Liver (tissue), 9 donors: ENCODE measurements around the gene HEPACAM2. TPM values are rescaled to one million over a fixed set of nuclear protein-coding genes. Genes with fewer than 3 reads are reported as not detected.

ENCODE experiments used
- DNase-seq: peaks from one replicate; pipeline ENCODE4 v3.0.0-alpha.2; 2017; ENCODE audit warnings: low spot score
- H3K27ac ChIP-seq, 2 donors: one replicate each; pipeline ENCODE4 v1.7.0; 2013; ENCODE audit warnings: inconsistent platforms in 2 of 2, low read length in 2 of 2, control low read depth in 1 of 2, low read depth in 1 of 2, mild to moderate bottlenecking in 1 of 2
- H3K27me3 ChIP-seq, 4 donors: one replicate each; pipeline versions ENCODE4 v1.6.1 to v1.7.0; 2013; ENCODE audit warnings: low read length in 3 of 4, inconsistent platforms in 1 of 4, mild to moderate bottlenecking in 1 of 4, moderate library complexity in 1 of 4; ENCODE audit not compliant: control insufficient read depth in 4 of 4, insufficient read depth in 4 of 4
- H3K36me3 ChIP-seq, 4 donors: one replicate each; pipeline versions ENCODE4 v1.6.1 to v1.7.0; 2013; ENCODE audit warnings: low read length in 3 of 4, mild to moderate bottlenecking in 3 of 4, low read depth in 1 of 4, moderate library complexity in 1 of 4; ENCODE audit not compliant: control insufficient read depth in 4 of 4, insufficient read depth in 3 of 4
- H3K4me1 ChIP-seq, 4 donors: one replicate each; pipeline versions ENCODE4 v1.6.1 to v1.7.0; 2013; ENCODE audit warnings: low read length in 3 of 4, mild to moderate bottlenecking in 3 of 4, moderate library complexity in 1 of 4; ENCODE audit not compliant: control insufficient read depth in 4 of 4, insufficient read depth in 4 of 4
- H3K4me3 ChIP-seq, 3 donors: one replicate each; pipeline versions ENCODE4 v1.6.1 to v1.7.0; 2013; ENCODE audit warnings: low read length in 3 of 3, control low read depth in 1 of 3, low read depth in 1 of 3, mild to moderate bottlenecking in 1 of 3
- H3K9ac ChIP-seq, 2 donors: one replicate each; pipeline ENCODE4 v1.7.0; 2013; ENCODE audit warnings: low read length in 2 of 2, mild to moderate bottlenecking in 2 of 2, moderate library complexity in 2 of 2, control low read depth in 1 of 2, low read depth in 1 of 2
- H3K9me3 ChIP-seq, 4 donors: one replicate each; pipeline versions ENCODE4 v1.6.1 to v1.7.0; 2013; ENCODE audit warnings: low read length in 3 of 4; ENCODE audit not compliant: control insufficient read depth in 4 of 4
- GABPA ChIP-seq, 2 donors: IDR thresholded peaks in 1 of 2; conservative IDR thresholded peaks in 1 of 2; 2 replicates each; pipeline ENCODE4 v1.6.1; 2016; ENCODE audit warnings: antibody characterized with exemption in 2 of 2, mild to moderate bottlenecking in 1 of 2, moderate library complexity in 1 of 2
- HNF4A ChIP-seq, 2 donors: conservative IDR thresholded peaks; 2 replicates each; pipeline ENCODE4 v1.6.1; 2016; ENCODE audit warnings: antibody characterized with exemption in 2 of 2, mild to moderate bottlenecking in 2 of 2
- JUND ChIP-seq, 2 donors: IDR thresholded peaks; 2 replicates each; pipeline ENCODE4 v1.6.1; 2016; ENCODE audit warnings: antibody characterized with exemption in 2 of 2
- NR2F2 ChIP-seq: IDR thresholded peaks from 2 replicates; pipeline ENCODE4 v1.6.1; 2016; ENCODE audit warnings: antibody characterized with exemption
- RAD21 ChIP-seq, 2 donors: IDR thresholded peaks; 2 replicates each; pipeline ENCODE4 v1.6.1; 2016; ENCODE audit warnings: antibody characterized with exemption in 2 of 2, mild to moderate bottlenecking in 2 of 2
- TAF1 ChIP-seq: conservative IDR thresholded peaks from 2 replicates; pipeline ENCODE4 v1.6.1; 2016; ENCODE audit warnings: antibody characterized with exemption, mild to moderate bottlenecking
- WGBS: extraction: QIAGEN DNeasy Blood & Tissue Kit; methylation state at CpG from one replicate; pipeline ENCODE4 v1.1.7; 2013; 5-methylcytosine and 5-hydroxymethylcytosine counted together
- polyA plus RNA-seq, 2 donors: library from polyadenylated mRNA; stranded (reverse) in 1 of 2; unstranded in 1 of 2; fragments of 200-250 nt in 1 of 2; fragments of >200 nt in 1 of 2; fragmentation: Nextera tagmentation in 1 of 2; extraction: Ambion mirVana in 1 of 2; gene quantifications; one replicate each; pipeline versions ENCODE4 v1.2.1 to v1.2.3, GENCODE V29; 2013 to 2015
- total RNA-seq, 2 donors: library from RNA; depleted of rRNA; stranded (reverse); fragments of >200 nt; gene quantifications; one replicate each; pipeline ENCODE4 v1.2.3, GENCODE V29; 2014
- TF ChIP-seq, protein P1 (sequence below): IDR thresholded peaks from 2 replicates; pipeline ENCODE4 v1.6.1; 2016; ENCODE audit warnings: antibody characterized with exemption
- TF ChIP-seq, protein P2 (sequence below): IDR thresholded peaks from 2 replicates; pipeline ENCODE4 v1.6.1; 2016; ENCODE audit warnings: antibody characterized with exemption
- TF ChIP-seq, protein P3 (sequence below): IDR thresholded peaks from 2 replicates; pipeline ENCODE4 v1.6.1; 2016; ENCODE audit warnings: antibody characterized with exemption, mild to moderate bottlenecking
- donor health status: healthy.
- donor health status: healthy.
- donor health status: healthy.
- donor health status: healthy.
- donor health status: healthy.

Gene HEPACAM2
- total and polyA plus RNA-seq, 4 donors, result 4.4 TPM; not detected in 3

DNA sequence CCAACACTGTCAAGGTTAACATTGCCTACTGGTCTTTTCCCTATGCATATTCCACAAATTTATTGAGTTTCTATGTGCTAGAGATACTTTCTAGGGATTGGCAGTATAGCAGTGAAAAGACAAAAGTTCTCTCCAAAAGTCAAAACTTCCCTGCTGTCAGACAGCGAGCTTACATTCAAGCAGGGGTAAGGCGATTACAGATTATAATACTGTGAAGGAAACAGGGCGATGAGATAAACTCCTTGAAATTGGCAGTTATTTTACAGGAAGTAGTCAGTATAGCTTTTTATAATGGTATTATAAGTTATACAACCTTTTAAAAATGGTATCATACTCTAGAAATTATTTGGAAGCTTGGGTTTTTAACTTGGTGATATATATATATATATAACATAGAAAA, 15.8 kb upstream of the HEPACAM2 start (continued):
- TF ChIP-seq, protein P1, sequence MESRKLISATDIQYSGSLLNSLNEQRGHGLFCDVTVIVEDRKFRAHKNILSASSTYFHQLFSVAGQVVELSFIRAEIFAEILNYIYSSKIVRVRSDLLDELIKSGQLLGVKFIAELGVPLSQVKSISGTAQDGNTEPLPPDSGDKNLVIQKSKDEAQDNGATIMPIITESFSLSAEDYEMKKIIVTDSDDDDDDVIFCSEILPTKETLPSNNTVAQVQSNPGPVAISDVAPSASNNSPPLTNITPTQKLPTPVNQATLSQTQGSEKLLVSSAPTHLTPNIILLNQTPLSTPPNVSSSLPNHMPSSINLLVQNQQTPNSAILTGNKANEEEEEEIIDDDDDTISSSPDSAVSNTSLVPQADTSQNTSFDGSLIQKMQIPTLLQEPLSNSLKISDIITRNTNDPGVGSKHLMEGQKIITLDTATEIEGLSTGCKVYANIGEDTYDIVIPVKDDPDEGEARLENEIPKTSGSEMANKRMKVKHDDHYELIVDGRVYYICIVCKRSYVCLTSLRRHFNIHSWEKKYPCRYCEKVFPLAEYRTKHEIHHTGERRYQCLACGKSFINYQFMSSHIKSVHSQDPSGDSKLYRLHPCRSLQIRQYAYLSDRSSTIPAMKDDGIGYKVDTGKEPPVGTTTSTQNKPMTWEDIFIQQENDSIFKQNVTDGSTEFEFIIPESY, result no peak
- no peak for TF ChIP-seq NR2F2

DNA sequence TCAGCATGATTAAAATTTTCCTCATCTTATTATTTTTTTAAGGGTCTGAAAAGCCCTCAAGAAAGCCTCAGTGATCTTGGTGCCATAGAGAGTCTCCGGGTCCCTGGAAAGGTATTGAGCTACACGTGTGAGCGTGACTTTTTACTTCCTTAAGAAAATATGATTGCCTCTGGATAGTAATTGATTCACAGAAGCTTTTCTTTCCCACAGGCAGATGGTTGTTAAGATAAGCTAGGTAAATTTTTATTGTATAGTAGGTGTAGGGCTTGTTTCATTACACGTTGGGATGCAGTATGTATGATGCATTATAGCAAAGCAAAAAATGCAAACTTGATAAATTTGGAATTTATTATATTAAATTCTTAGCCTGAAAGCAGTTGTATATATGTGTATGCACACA, 13.6 kb upstream of the HEPACAM2 start:
- Histone ChIP-seq H3K4me3 (no peak overlapping the region), H3K9ac (no peak overlapping the region), H3K4me1 (peaks cover 0 to 6% (median 5%) of the 10 kb centered on the region in 4 donors), H3K9me3 (no peaks in the 10 kb centered on the region), H3K27ac (no peak overlapping the region), H3K27me3 (no peaks in the 10 kb centered on the region), H3K36me3 (peaks cover 0 to 4% (median 0%) of the 10 kb centered on the region in 4 donors)
- TF ChIP-seq, protein P2, sequence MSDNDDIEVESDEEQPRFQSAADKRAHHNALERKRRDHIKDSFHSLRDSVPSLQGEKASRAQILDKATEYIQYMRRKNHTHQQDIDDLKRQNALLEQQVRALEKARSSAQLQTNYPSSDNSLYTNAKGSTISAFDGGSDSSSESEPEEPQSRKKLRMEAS, result no peak
- TF ChIP-seq JUND (IDR thresholded peaks at IDR 0.05) (no peak), TAF1 (no peak)
- 81% methylated on average over 4 of the region's 4 CpGs for WGBS
- DNase-seq, result no peak

DNA sequence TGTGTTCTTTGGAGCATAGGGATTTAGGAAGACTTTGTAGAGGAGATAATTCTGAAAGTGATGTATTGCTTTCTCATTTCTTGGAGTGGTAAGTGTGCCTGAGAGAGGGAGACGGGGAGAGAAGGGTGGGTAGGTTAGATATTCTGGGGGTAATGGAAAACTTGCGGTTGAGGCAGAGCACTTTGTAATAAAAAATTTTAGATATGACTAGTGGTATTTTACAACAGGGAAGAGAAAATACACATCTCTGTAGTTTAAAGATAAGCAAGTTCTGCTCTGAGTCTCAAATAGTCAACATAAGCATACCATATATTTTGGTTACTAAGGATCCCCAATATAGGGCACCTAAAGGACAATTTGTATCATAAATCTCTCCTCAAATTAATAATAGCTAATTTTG, 12.5 kb upstream of the HEPACAM2 start:
- TF ChIP-seq GABPA (IDR thresholded peaks at IDR 0.05 in 1 of 2, conservative IDR thresholded peaks at IDR 0.05 in 1 of 2) (no peak), TAF1 (no peak), RAD21 (IDR thresholded peaks at IDR 0.05) (no peak), NR2F2 (no peak)
- TF ChIP-seq, protein P2, result no peak
- TF ChIP-seq, protein P3, sequence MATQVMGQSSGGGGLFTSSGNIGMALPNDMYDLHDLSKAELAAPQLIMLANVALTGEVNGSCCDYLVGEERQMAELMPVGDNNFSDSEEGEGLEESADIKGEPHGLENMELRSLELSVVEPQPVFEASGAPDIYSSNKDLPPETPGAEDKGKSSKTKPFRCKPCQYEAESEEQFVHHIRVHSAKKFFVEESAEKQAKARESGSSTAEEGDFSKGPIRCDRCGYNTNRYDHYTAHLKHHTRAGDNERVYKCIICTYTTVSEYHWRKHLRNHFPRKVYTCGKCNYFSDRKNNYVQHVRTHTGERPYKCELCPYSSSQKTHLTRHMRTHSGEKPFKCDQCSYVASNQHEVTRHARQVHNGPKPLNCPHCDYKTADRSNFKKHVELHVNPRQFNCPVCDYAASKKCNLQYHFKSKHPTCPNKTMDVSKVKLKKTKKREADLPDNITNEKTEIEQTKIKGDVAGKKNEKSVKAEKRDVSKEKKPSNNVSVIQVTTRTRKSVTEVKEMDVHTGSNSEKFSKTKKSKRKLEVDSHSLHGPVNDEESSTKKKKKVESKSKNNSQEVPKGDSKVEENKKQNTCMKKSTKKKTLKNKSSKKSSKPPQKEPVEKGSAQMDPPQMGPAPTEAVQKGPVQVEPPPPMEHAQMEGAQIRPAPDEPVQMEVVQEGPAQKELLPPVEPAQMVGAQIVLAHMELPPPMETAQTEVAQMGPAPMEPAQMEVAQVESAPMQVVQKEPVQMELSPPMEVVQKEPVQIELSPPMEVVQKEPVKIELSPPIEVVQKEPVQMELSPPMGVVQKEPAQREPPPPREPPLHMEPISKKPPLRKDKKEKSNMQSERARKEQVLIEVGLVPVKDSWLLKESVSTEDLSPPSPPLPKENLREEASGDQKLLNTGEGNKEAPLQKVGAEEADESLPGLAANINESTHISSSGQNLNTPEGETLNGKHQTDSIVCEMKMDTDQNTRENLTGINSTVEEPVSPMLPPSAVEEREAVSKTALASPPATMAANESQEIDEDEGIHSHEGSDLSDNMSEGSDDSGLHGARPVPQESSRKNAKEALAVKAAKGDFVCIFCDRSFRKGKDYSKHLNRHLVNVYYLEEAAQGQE, result no peak
- 95% methylated on average over 2 of the region's 2 CpGs for whole genome bisulfite sequencing
- Histone ChIP-seq H3K27me3 (no peaks in the 10 kb centered on the region), H3K9me3 (no peaks in the 10 kb centered on the region), H3K9ac (peak overlapping the region in 1 of 2 donors; percentile 20), H3K27ac (no peak overlapping the region), H3K4me1 (peaks cover 0 to 8% (median 6%) of the 10 kb centered on the region in 4 donors), H3K36me3 (peaks cover 0 to 4% (median 0%) of the 10 kb centered on the region in 4 donors), H3K4me3 (no peak overlapping the region)
- DNase-seq, result no peak

DNA sequence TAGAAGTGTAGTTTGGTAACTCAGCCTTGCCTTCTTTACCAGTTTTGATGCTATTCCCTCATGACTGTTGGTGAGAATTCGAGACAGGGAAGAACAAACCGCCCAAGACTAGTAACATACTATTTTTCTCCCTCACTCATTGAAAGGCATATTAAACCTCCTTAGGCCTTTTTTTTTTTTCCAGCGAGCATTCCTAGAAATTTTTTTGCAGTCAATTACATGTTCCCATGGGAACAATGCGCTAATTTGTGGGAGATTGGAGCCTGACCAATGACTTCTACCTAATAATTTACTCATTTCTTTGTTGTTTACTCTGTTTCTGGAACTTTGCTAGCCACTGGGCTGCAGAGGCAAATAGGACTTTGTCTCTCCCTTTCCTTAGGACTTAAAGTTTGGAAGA, 11.9 kb upstream of the HEPACAM2 start:
- peaks cover 0 to 4% (median 0%) of the 10 kb centered on the region in 4 donors for H3K36me3 ChIP-seq
- no peaks in the 10 kb centered on the region for H3K9me3 ChIP-seq
- 78% methylated on average over 4 of the region's 4 CpGs for WGBS
- H3K27ac ChIP-seq, result no peak overlapping the region
- TF ChIP-seq HNF4A (conservative IDR thresholded peaks at IDR 0.05), result peak in 1 of 2 donors; percentile 5
- TF ChIP-seq, protein P3, result no peak
- peak overlapping the region in 1 of 2 donors; percentile 20 for H3K9ac ChIP-seq
- no peak for DNase-seq
- H3K4me1 ChIP-seq, result peaks cover 0 to 14% (median 9%) of the 10 kb centered on the region in 4 donors
- no peak overlapping the region for H3K4me3 ChIP-seq
- H3K27me3 ChIP-seq, result no peaks in the 10 kb centered on the region
